ENCODE data around the gene BANP.
"Not testable (repeated sequence)": the region's sequence is repeated elsewhere in the genome, so short reads cannot be mapped to it uniquely, and the experiment has no call there.

The BANP gene

GRCh38 chr16:88077328-88078108, 126.3 kb downstream of the BANP start:
- no peak overlapping the region for H3K4me3 ChIP-seq (ENCODE audit: low read depth, low read length)

GRCh38 chr16:88078111-88078775, 127.0 kb downstream of the BANP start:
- no peak overlapping the region for H3K4me3 ChIP-seq (ENCODE audit: low read depth, low read length)

GRCh38 chr16:88083582-88083981, 132.3 kb downstream of the BANP start:
- H3K4me3 ChIP-seq (ENCODE audit: low read depth, low read length): no peak overlapping the region

- H3K4me3 ChIP-seq (ENCODE audit: low read depth, low read length): no peak overlapping the region
Measured at GRCh38 chr16:88084881-88085280, 133.6 kb downstream of the BANP start.

- H3K4me3 ChIP-seq (ENCODE audit: low read depth, low read length): no peak overlapping the region
Measured at GRCh38 chr16:88086571-88087516, 135.6 kb downstream of the BANP start.

GRCh38 chr16:88087517-88087877, 136.3 kb downstream of the BANP start:
- H3K4me3 ChIP-seq (ENCODE audit: low read depth, low read length): no peak overlapping the region

- no peak overlapping the region for H3K4me3 ChIP-seq (ENCODE audit: low read depth, low read length)
Measured at GRCh38 chr16:88088161-88088581, 136.9 kb downstream of the BANP start.

GRCh38 chr16:88088611-88089010, 137.4 kb downstream of the BANP start:
- H3K4me3 ChIP-seq (ENCODE audit: low read depth, low read length): not testable (repeated sequence)

GRCh38 chr16:88089071-88089470, 137.8 kb downstream of the BANP start:
- not testable (repeated sequence) for H3K4me3 ChIP-seq (ENCODE audit: low read depth, low read length)

GRCh38 chr16:88089632-88090376, 138.6 kb downstream of the BANP start:
- not testable (repeated sequence) for H3K4me3 ChIP-seq (ENCODE audit: low read depth, low read length)

- not testable (repeated sequence) for H3K4me3 ChIP-seq (ENCODE audit: low read depth, low read length)
Measured at GRCh38 chr16:88090377-88091175, 139.3 kb downstream of the BANP start.

- not testable (repeated sequence) for H3K4me3 ChIP-seq (ENCODE audit: low read depth, low read length)
Measured at GRCh38 chr16:88091221-88091971, 140.2 kb downstream of the BANP start.

GRCh38 chr16:88091972-88092302, 140.7 kb downstream of the BANP start:
- not testable (repeated sequence) for H3K4me3 ChIP-seq (ENCODE audit: low read depth, low read length)

GRCh38 chr16:88092791-88093555, 141.7 kb downstream of the BANP start:
- H3K4me3 ChIP-seq (ENCODE audit: low read depth, low read length): not testable (repeated sequence)

- not testable (repeated sequence) for H3K4me3 ChIP-seq (ENCODE audit: low read depth, low read length)
Measured at GRCh38 chr16:88093556-88094252, 142.5 kb downstream of the BANP start.

- not testable (repeated sequence) for H3K4me3 ChIP-seq (ENCODE audit: low read depth, low read length)
Measured at GRCh38 chr16:88094253-88094575, 143.0 kb downstream of the BANP start.

- not testable (repeated sequence) for H3K4me3 ChIP-seq (ENCODE audit: low read depth, low read length)
Measured at GRCh38 chr16:88094900-88095299, 143.7 kb downstream of the BANP start.

- not testable (repeated sequence) for H3K4me3 ChIP-seq (ENCODE audit: low read depth, low read length)
Measured at GRCh38 chr16:88096659-88097058, 145.4 kb downstream of the BANP start.
